Kidney (tissue), 14 donors: ENCODE measurements around the gene SLC43A3. TPM values are rescaled to one million over a fixed set of nuclear protein-coding genes. Genes with fewer than 3 reads are reported as not detected.

ENCODE experiments used
- DNase-seq, 5 donors: peaks; one replicate each; pipeline ENCODE4 v3.0.0-alpha.2; 2013 to 2020
- FAIRE-seq: peaks from 2 replicates; lab custom pipeline; 2012; peaks lifted over from hg19 to GRCh38; lab: Jason Lieb, UNC
- H3K27ac ChIP-seq, 2 donors: one replicate each; pipeline ENCODE4 v1.7.0; 2013; ENCODE audit warnings: low read depth in 2 of 2, low read length in 2 of 2, inconsistent platforms in 1 of 2
- H3K27me3 ChIP-seq: one replicate; pipeline ENCODE4 v1.7.1; 2013; ENCODE audit warnings: low read length, inconsistent platforms; ENCODE audit not compliant: control insufficient read depth, insufficient read depth
- H3K36me3 ChIP-seq, 3 donors: one replicate each; pipeline versions ENCODE4 v1.7.0 to v1.7.1; 2013; ENCODE audit warnings: low read length in 3 of 3, control low read depth in 1 of 3, inconsistent platforms in 1 of 3; ENCODE audit not compliant: insufficient read depth in 3 of 3, control insufficient read depth in 2 of 3
- H3K4me1 ChIP-seq, 3 donors: one replicate each; pipeline versions ENCODE4 v1.7.0 to v1.7.1; 2013; ENCODE audit warnings: low read length in 3 of 3, inconsistent platforms in 1 of 3, low read depth in 1 of 3; ENCODE audit not compliant: control insufficient read depth in 2 of 3, insufficient read depth in 2 of 3
- H3K4me3 ChIP-seq, 3 donors: one replicate each; pipeline versions ENCODE4 v1.7.0 to v1.8.1; 2013; ENCODE audit warnings: low read length in 3 of 3, control low read depth in 1 of 3, inconsistent platforms in 1 of 3
- H3K9ac ChIP-seq, 3 donors: one replicate each; pipeline versions ENCODE4 v1.7.0 to v1.7.1; 2013; ENCODE audit warnings: low read length in 3 of 3, control low read depth in 1 of 3, inconsistent platforms in 1 of 3
- H3K9me3 ChIP-seq, 3 donors: one replicate each; pipeline versions ENCODE4 v1.7.0 to v1.7.1; 2013; ENCODE audit warnings: low read length in 3 of 3, control low read depth in 1 of 3, inconsistent platforms in 1 of 3; ENCODE audit not compliant: control insufficient read depth in 2 of 3, insufficient read depth in 1 of 3
- CTCF ChIP-seq: IDR thresholded peaks from 3 replicates; pipeline ENCODE4 v1.5.1; 2012; ENCODE audit warnings: mild to moderate bottlenecking, moderate library complexity, borderline replicate concordance; ENCODE audit not compliant: insufficient read depth; ENCODE audit errors: extremely low read depth
- intact Hi-C: fragments of 100-400 bp; cut with DNase I; formaldehyde crosslinking; loops from one replicate; pipeline ENCODE4 v1.11.1; 2022
- polyA plus RNA-seq: library from polyadenylated mRNA; stranded (reverse); fragments of 350-450 nt; fragmentation: Illumina TruSeq; extraction: RNeasy Lipid Tissue Mini Kit (QIAGEN cat#74804); gene quantifications from one replicate; pipeline ENCODE4 v1.2.3, GENCODE V29; 2014; ENCODE audit warnings: low read depth, low replicate concordance; ENCODE audit not compliant: insufficient read depth
- total RNA-seq: library from RNA; stranded (reverse); fragmentation: NEBNext Ultra II Directional; extraction: Animal tissue kit (Norgen Biotek cat#: 25700); gene quantifications from one replicate; pipeline ENCODE4 v1.2.1, GENCODE V29; 2021
- donor health status: control.
- donor health status: control.
- donor health status: control.
- donor health status: control.
- donor health status: control.
- donor health status: DM: yes; HTN: yes; CAD: no.
- donor health status: Normal renal cell carcinoma (clear cell type).

SLC43A3 gene
- total and polyA plus RNA-seq, 2 donors from 2014 or later, result 6.0 to 39.8 TPM

- H3K9me3 ChIP-seq, result no peaks in the 10 kb centered on the region
- no peaks in the 10 kb centered on the region for H3K36me3 ChIP-seq
- intact Hi-C loops, result no loop called here
- H3K4me3 ChIP-seq, result no peak overlapping the region
- no peak for TF ChIP-seq CTCF
- no peak for DNase-seq
- no peaks in the 10 kb centered on the region for H3K27me3 ChIP-seq
- no peak overlapping the region for H3K27ac ChIP-seq
- no peaks in the 10 kb centered on the region for H3K4me1 ChIP-seq
- no peak for FAIRE-seq
- no peak overlapping the region for H3K9ac ChIP-seq
Measured at GRCh38 chr11:57377107-57377506, 49.8 kb downstream of the SLC43A3 start.

GRCh38 chr11:57376095-57377090, 50.5 kb downstream of the SLC43A3 start:
- no peaks in the 10 kb centered on the region for H3K36me3 ChIP-seq
- H3K4me3 ChIP-seq, result no peak overlapping the region
- DNase-seq (no peak), FAIRE-seq (no peak)
- no peak overlapping the region for H3K9ac ChIP-seq
- no peak overlapping the region for H3K27ac ChIP-seq
- H3K4me1 ChIP-seq, result no peaks in the 10 kb centered on the region
- no peak for TF ChIP-seq CTCF
- no peaks in the 10 kb centered on the region for H3K27me3 ChIP-seq
- no peaks in the 10 kb centered on the region for H3K9me3 ChIP-seq
- intact Hi-C loops, result no loop called here

- no peak overlapping the region for H3K9ac ChIP-seq
- no peaks in the 10 kb centered on the region for H3K9me3 ChIP-seq
- H3K36me3 ChIP-seq, result no peaks in the 10 kb centered on the region
- no peak overlapping the region for H3K4me3 ChIP-seq
- H3K27ac ChIP-seq, result no peak overlapping the region
- H3K27me3 ChIP-seq, result no peaks in the 10 kb centered on the region
- TF ChIP-seq CTCF, result no peak
- intact Hi-C loops, result no loop called here
- no peaks in the 10 kb centered on the region for H3K4me1 ChIP-seq
- DNase-seq (no peak), FAIRE-seq (no peak)
Measured at GRCh38 chr11:57375490-57375889, 51.4 kb downstream of the SLC43A3 start.
